Left cardiac atrium (tissue), 4 donors: ENCODE measurements around the gene DYNC1LI1. TPM values are rescaled to one million over a fixed set of nuclear protein-coding genes. Genes with fewer than 3 reads are reported as not detected.
"Not testable (repeated sequence)": the region's sequence is repeated elsewhere in the genome, so short reads cannot be mapped to it uniquely, and the experiment has no call there.

Experiments used
- ATAC-seq, 2 donors: fragments of 200-7000 bp; cut with Tn5 transposase; one replicate each; pipeline ENCODE4 v1.9.1; 2020; ENCODE audit warnings: mild to moderate bottlenecking in 2 of 2, moderate library complexity in 2 of 2
- DNase-seq: peaks from one replicate; pipeline ENCODE4 v3.0.0-alpha.2; 2020
- intact Hi-C, 2 donors: fragments of 100-400 bp; cut with DNase I; formaldehyde crosslinking; loops; one replicate each; pipeline versions ENCODE4 v1.14.1 to v1.15.1; 2022 to 2023
- total RNA-seq, 2 donors: library from RNA; stranded (reverse); fragmentation: NEBNext Ultra II Directional; extraction: Animal tissue kit (Norgen Biotek cat#: 25700); gene quantifications; one replicate each; pipeline ENCODE4 v1.2.1, GENCODE V29; 2021
- donor health status: DM: no; HTN: yes; CAD: no.
- donor health status: DM: no; HTN: yes; CAD: no; lungs with severe emphysema.
- donor health status: DM: yes; HTN: yes; CAD: no.
- donor health status: Dilated cardiomyopathy.

Gene DYNC1LI1
- total RNA-seq, 2 donors from 2014 or later: 34.3 to 38.4 TPM

DNA sequence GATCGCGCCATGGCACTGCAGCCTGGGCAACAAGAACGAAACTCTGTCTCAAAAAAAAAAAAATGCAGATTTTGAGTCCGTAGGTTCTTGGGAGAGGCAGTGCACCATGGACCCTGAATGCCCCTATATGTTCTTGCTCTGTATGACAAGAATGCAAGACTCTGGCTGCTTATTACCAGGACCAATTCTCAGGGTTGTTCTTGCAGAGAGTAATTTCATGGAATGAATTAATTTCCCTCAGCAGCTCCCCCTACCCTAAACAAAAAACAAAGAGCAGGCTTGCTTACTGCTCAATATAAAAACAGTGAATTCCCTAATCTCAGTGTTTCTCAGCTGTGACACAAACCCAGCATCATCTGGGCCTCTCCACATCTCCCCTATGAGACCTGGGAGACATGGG, 20.5 kb upstream of the DYNC1LI1 start:
- DNase-seq: no peak
- intact Hi-C loops: no loop called here
- no peak for ATAC-seq

DNA sequence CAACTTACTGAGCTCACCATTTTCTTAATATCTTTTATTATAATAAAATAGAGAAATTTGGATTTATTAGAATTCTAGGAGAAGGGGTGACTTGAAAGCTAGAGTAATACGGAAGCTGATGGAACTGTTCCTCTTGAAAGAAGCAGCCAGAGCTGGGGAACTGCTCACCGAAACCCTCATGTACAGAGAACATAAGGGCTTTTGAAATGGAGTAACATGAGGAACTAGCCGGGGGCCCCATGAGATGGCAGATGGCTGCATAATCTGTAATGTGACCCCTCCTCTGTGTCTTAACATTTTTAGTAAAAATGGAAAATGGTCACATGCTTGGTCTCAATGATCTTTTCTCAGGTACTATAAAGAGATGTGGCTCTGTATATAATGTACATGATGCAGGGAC, 15.7 kb upstream of the DYNC1LI1 start:
- ATAC-seq (no peak), DNase-seq (no peak)
- intact Hi-C loops: no loop called here

DNA sequence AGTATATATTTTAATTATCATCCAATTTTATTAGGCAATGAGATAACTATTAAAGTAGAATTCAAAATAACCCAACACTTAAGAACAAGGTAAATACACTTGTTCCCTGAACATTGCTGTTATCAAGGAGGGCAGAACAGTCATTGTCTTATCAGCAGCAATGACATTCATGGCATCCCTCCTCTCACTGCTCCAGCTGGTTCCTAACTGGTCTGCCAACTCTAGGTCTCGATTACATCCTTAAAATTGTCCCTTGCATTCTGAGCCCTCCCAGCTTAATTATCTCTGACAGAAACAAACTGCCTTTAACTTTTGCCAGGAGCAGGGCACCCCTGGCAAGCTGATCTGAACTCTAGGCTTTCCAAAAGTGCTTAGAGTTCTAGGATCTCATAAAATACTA, 14.0 kb upstream of the DYNC1LI1 start:
- DNase-seq (no peak), ATAC-seq (peak; percentile 94 to 98)
- intact Hi-C loops: no loop called here

DNA sequence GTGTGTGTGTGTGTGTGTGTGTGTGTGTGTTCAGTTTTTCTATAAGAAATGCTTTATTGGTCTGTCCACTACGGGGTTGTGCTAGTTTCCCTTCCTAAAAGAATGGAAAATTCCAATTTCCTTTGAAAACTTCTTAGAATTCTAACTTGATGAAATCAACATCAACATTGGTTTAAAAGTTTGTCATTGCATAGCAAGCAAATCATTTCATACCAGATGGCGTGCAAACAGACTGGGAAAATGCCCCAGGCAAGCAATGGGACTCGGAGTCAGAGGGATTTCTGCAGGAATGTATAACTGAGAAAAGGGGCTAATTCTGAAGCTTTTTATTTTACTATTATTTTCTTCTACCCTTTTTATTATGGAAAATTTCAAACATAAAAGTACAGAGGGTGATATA, 13.1 kb upstream of the DYNC1LI1 start:
- DNase-seq (no peak), ATAC-seq (no peak)
- intact Hi-C loops: no loop called here

DNA sequence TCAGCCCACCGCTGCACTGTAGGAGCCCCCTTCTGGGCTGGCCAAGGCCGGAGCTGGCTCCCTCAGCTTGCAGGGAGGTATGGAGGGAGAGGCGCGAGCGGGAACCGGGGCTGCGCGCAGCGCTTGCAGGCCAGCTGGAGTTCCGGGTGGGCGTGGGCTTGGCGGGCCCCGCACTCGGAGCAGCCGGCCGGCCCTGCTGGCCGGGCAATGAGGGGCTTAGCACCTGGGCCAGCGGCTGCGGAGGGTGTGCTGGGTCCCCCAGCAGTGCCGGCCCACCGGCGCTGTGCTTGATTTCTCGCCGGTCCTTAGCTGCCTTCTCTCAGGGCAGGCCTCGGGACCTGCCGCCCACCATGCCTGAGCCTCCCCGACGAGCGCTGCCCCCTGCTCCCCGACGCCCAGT, 8.0 kb upstream of the DYNC1LI1 start:
- ATAC-seq, DNase-seq, intact Hi-C loops: not testable (repeated sequence)

DNA sequence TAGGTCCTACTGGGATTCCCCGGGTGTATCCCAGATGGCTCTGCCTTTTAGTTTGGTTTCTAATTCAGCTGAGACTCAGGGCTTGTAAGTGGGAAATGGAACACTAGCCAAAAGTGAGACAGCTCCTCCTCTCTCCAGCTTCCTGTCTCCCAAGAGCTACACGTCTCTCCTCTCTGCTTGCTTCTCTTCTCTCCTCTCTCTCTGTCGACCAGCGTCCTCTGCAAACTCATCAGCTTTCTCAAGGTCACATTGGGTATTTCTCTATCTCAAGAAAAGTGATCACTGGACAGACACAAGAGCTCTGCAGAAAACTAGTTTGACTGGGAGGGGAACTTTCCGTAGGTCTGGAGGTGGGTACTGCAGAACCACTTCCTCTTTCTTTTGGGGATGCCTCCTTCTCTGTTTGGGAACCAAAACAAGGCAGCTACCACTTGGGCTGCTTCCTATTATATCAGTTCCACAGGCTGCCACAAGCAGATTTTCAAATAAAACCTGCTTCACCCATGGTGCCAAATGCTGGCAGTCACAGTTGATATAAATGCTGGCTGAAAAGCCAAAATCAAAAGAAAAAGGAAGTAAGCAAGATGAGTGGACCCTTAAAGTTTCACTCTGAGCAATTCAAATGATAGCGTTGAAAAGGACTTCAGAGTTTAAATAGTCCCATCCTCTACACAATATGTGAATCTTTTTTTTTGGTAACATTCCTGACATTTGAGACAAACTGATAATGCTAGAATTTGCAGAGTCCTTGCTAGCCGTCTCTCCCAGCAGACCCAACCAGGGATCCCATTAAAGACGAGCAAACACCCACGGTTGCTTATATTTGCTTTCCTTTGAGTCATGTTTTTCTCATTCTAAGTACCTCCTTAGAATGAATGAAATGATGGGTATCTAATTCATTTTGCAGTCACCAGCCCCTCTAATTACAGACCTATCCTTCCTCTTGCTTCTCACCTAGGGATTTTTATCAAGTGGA, 7.2 kb upstream of the DYNC1LI1 start:
- peak; percentile 79 to 89 for ATAC-seq
- intact Hi-C loops: no loop called here
- no peak for DNase-seq

DNA sequence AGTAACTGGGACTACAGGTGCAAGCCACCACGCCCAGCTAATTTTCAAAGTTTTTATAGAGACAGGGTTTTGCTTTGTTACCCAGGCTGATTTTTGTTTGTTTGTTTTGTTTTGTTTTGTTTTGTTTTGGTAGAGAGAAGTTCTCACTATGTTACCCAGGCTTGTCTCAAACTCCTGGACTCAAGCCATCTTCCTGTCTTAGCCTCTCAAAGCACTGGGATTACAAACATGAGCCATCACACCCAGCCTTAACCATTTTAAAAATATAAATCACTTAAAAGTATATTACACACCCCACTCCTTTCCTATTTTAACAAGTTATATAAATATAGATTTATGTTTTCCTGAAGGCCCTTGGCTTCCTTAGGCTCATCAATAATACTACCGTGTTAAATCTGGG, 6.5 kb upstream of the DYNC1LI1 start:
- no peak for DNase-seq
- intact Hi-C loops: no loop called here
- peak; percentile 51 to 61 for ATAC-seq

DNA sequence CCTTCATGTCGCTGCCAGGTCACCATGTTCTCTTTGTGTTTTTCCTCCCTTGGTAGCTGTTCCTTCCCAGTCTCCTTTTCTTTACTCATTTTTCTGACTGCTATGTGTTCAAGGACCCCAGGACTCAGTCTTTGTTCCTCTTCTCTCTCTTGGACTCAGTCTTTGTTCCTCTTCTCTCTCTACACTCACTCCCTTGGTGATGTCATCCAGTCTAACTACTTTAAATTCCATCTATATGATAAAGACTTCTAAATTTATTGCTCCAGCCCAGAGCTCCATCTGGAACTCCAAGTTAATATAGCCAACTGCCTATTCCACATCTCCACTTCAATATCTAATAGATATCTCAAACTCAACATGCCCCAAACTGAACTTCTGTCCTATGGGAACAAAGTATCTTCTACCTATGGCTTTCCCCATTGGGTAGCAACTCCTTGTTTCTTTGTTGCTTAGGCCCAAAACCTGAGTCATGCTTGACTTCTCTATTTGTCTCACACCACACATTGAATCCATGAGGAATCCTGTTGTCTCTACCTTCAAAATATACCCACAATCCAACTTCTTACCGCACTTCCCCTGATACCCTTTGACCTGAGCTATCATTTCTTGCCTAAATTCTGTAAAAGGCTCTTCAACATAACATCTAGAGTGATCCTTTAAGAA, 4.9 kb upstream of the DYNC1LI1 start:
- ATAC-seq (no peak), DNase-seq (no peak)
- intact Hi-C loops: no loop called here

DNA sequence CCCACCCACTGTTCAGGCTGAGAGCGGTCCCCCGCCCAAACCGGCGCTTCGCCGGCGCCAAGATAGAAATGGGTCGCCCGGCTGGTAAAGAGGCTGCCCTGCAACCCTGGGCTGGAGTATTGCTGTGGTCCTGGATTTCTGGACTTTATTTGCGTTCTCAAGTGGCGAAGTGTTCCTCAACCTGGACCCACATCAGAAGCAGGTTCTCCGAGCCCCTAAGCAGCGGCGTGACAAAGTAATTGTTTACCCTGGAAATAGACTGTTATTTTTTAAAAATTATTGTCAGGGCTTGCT, 481 bp upstream of the DYNC1LI1 start:
- ATAC-seq (peak; percentile 72 to 76), DNase-seq (no peak)
- intact Hi-C loops: no loop called here

DNA sequence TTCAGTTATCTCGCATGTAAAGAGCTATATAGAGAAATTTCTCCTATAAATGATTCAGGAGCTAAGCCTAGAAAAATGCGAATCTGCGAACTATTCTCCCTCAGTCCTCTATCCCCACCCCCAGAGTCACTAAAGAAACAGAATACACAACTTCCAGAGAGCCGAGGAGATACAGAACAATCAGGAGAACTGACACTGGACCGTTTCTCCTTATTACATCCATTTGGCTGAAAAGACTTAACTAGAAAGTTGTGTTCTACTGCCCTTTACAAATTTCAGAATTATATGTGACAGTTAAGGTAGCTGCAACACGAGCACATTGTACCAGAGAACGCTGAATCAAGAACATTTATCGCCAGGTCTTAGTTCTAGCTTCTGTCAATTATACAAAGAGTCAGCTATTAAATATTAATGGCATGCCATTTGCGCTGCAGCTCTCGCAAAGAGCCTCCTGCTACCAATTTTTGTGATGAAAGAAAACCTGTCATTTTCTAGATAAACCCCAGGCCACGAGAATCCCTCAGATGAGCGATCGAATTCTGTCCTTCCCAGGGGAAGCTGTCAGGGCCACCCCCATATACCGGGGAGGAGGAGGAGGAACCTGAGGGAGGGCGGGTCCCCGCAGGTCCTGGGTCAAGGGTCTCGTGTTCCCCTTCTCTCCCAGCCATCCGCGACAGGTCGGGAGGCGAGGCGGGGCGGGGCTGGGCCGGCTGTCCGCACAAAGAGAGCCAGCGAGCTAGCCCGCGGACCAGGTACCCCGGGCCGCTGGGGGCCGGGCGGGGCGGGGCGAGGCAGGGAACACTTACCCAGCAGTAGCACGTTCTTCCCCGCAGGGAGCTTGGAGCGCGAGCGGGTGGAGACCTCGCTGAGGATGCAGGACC, 878 bp downstream of the DYNC1LI1 start:
- ATAC-seq (peak; percentile 46 to 76), DNase-seq (peak; percentile 61)
- intact Hi-C loops: no loop called here

DNA sequence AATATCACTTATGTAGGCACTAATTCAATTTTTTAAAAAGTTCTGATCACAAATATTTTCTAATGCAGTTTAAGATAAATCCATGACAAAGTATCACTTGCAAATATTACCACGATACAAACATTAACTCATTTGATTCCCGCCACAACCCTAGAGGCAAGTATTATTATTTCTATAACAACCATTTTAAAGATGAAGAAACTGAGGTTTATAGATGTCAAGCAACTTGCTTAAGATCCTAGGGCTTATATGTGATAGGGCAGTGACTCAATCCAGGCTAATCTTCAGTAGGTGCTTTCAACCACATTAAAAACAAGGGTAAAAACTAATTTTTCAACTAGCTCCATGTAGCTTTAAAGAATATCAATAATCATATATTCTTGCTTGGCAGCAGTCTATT, 1.7 kb downstream of the DYNC1LI1 start:
- no peak for DNase-seq
- intact Hi-C loops: no loop called here
- no peak for ATAC-seq

DNA sequence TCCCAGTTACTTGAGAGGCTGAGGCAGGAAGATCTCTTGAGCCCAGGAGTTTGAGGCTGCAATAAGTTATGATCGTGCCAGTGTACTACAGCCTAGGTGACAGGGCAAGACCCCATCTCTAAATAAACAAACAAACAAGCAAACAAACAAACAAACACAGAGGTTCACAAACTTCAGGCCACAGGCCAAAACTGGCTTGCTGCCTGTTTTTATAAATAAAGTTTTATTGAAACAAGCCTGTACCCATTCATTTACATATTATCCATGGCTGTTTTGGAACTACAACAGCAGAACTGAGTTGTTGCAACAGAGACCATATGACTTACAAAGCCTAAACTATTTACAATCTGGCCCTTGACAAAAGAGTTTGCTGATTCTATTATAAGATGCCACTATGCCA, 6.5 kb downstream of the DYNC1LI1 start:
- ATAC-seq (no peak), DNase-seq (no peak)
- intact Hi-C loops: no loop called here

DNA sequence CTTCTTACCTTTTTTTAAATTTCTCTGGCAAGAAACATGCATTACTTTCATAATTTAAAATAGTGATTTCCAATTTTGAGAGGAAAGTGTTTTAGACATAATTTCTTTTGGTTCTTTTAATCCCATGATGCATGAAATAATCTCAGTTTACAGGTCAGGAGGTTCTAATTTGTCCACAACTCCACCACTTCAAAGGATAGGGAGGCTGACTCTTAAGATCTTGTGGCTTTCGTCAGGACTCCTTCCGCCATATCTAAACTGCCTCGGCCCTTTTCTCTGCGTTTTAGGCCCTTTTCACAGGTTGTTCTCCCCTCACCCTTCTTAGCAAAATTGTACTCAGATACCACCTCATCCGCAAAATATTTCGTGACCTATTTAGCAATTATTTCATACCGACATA, 8.0 kb downstream of the DYNC1LI1 start:
- DNase-seq: no peak
- no peak for ATAC-seq
- intact Hi-C loops: no loop called here

DNA sequence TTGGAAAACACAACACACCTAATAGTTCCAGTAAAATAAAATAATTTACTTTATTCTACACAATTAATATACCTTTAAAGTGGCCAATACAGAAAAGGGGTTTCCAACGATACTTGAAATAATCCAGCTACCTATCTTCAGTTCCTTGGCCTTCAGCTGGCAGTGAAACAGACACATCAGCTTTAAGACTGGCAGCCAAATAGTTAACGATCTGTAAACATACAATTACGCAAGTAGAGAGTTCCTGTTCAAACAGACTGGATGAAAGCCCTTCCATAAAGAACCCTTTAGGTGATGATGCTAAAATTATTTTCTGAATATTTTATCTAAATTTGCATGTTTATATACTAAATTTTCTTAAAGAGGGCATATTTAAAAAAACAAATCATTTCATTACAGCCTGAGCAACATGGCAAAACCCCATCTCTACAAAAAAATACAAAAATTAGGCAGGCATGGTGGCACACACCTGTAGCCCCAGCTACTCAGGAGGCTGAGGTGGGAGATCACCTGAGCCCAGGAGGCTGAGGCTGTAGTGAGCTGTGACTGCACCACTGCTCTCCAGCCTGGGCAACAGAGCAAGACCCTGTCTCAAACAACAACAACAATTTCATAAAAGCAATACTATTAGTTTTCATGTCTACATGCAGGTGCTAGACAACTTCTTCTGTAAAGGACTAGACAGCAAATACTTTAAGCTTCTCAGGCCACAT, 12.9 kb downstream of the DYNC1LI1 start:
- no peak for ATAC-seq
- intact Hi-C loops: no loop called here
- DNase-seq: no peak

DNA sequence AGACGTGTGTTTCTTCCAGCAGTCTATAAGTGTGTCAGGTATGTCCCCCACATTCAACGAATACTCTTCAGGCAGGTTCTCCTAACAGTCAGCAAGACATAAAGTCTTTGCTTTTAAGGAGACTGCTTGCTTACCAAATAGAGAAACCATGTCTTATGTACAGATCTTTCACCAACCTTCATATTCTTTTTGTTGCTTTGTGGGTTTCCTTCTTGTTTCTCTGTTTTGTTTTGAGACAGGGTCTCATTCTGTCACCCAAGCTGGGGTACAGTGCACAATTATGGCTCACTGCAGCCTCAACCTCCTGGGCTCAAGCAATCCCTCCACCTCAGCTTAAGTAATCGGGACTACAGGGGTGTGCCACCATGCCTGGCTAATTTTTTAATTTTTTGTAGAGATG, 14.3 kb downstream of the DYNC1LI1 start:
- ATAC-seq (no peak), DNase-seq (no peak)
- intact Hi-C loops: no loop called here

DNA sequence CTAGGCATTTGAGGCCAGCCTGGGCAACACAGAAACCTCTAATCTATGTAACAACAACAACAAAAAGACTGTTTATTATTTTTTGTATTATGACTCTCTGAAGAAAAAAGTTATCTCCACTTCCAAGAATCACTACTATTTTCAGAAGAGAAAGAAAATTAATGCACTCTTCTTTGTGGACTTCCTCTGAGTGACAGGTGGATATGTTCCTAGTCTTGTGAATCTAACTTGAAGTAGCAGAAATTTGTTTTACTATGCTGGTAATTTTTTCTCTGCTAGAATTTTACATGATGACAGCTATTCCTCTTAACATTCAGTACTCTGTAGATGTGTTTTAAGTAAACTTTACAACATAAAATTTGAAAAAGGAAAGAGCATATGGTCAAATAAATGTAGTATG, 16.7 kb downstream of the DYNC1LI1 start:
- ATAC-seq (no peak), DNase-seq (no peak)
- intact Hi-C loops: no loop called here

DNA sequence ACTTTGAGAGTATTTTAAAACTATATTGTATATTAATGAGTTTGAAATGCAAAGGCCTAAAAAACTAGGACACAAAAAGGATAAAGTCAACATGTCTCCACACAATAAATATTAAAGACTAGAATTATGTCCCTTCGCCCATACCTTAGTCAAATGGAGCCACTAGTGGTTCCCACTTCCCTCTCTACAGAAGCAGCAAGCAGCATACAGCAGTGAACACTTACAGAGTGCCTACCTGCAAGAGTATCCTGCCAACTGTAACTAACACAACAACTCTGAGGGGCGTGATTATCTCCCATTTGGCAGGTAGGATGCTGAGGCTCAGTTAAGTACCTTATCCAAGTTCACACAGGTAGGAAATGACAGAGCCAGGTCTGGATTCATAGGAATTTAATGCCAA, 17.2 kb downstream of the DYNC1LI1 start:
- intact Hi-C loops: no loop called here
- ATAC-seq: no peak

DNA sequence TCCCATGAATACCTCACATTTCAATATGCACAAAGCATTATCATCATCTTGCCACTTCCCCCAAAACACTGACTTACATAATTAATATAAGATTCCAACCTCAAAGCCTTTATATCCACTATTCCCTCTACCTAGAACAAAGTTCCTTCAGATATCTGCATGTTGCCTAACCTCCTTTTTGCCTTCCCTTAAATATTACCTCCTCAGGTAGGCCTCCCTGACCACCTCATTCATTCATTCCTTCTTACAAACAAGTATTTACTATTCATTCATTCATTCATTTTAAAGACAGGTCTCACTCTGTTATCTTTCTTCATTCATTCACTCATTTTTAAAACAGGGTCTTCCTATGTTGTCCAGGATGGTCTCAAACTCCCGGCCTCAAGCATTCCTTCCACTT, 18.6 kb downstream of the DYNC1LI1 start:
- no peak for ATAC-seq
- intact Hi-C loops: no loop called here
- no peak for DNase-seq

More for the DNA sequence above, 17.2 kb downstream of the DYNC1LI1 start:
- DNase-seq: no peak

DNA sequence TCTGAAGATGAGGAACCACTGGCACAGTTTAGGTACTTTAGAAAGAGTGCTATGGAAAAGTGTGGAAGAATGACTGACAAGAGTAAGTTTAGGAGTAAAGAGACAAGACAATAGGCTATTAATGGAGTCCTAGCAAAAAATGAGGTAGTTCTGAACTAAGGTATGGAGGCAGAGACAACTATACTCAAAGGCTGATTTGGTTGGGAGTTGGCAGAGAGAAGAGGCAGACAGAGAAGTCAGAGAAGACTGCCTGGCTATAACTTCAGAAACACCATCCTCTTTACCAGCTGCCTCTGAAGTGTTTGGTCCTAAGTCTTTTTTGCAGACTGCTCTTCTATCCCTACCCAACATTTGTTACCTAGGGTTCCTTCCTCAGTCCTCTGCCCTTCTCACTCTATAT, 19.2 kb downstream of the DYNC1LI1 start:
- intact Hi-C loops: no loop called here
- ATAC-seq (no peak), DNase-seq (no peak)
